H9 (cell line): ENCODE data around the gene EGFR. TPM values are rescaled to one million over a fixed set of nuclear protein-coding genes. Genes with fewer than 3 reads are reported as not detected.

Experiments used
- DNase-seq: peaks from one replicate; pipeline ENCODE4 v3.0.0-alpha.2; 2017
- H2AFZ ChIP-seq: one replicate; pipeline ENCODE4 v1.6.1; 2013; ENCODE audit warnings: mild to moderate bottlenecking, low read length, control low read depth, moderate library complexity
- H2AK5ac ChIP-seq: 2 replicates; pipeline ENCODE4 v1.6.1; 2013; ENCODE audit warnings: low read length, control low read depth, mixed read lengths; ENCODE audit not compliant: insufficient read length
- H2BK120ac ChIP-seq: one replicate; pipeline ENCODE4 v1.6.1; 2013; ENCODE audit warnings: low read depth, mild to moderate bottlenecking, low read length, control low read depth, inconsistent platforms; ENCODE audit not compliant: poor library complexity, severe bottlenecking
- H2BK12ac ChIP-seq: 2 replicates; pipeline ENCODE4 v1.6.1; 2013; ENCODE audit warnings: low read length, control low read depth, mixed read lengths, low read depth; ENCODE audit not compliant: insufficient read length
- H2BK15ac ChIP-seq: 2 replicates; pipeline ENCODE4 v1.6.1; 2013; ENCODE audit warnings: low read depth, low read length, control low read depth
- H2BK20ac ChIP-seq: one replicate; pipeline ENCODE4 v1.6.1; 2013; ENCODE audit warnings: low read depth, mild to moderate bottlenecking, low read length, control low read depth, inconsistent platforms; ENCODE audit not compliant: poor library complexity, severe bottlenecking
- H2BK5ac ChIP-seq: 2 replicates; pipeline ENCODE4 v1.6.1; 2013; ENCODE audit warnings: low read length, control low read depth, mixed read lengths; ENCODE audit not compliant: insufficient read length
- H3K14ac ChIP-seq: 2 replicates; pipeline ENCODE4 v1.6.1; 2013; ENCODE audit warnings: low read length, control low read depth; ENCODE audit not compliant: insufficient read depth
- H3K18ac ChIP-seq: 2 replicates; pipeline ENCODE4 v1.6.1; 2013; ENCODE audit warnings: low read depth, mild to moderate bottlenecking, mixed read lengths, low read length, control low read depth; ENCODE audit not compliant: insufficient read length
- H3K23ac ChIP-seq: 2 replicates; pipeline ENCODE4 v1.6.1; 2013; ENCODE audit warnings: low read length, control low read depth, mixed read lengths, low read depth; ENCODE audit not compliant: insufficient read length
- H3K23me2 ChIP-seq: 2 replicates; pipeline ENCODE4 v1.6.1; 2013; ENCODE audit warnings: low read depth, mild to moderate bottlenecking, mixed read lengths, low read length, control low read depth; ENCODE audit not compliant: insufficient read length, poor library complexity, severe bottlenecking
- H3K27ac ChIP-seq: 2 replicates; pipeline ENCODE4 v1.5.1; 2013; ENCODE audit warnings: low read length, control low read depth, mixed read lengths, low read depth; ENCODE audit not compliant: insufficient read length
- H3K27me3 ChIP-seq: 2 replicates; pipeline ENCODE4 v1.6.1; 2013; ENCODE audit warnings: low read length, control low read depth, inconsistent platforms; ENCODE audit not compliant: insufficient read depth
- H3K4ac ChIP-seq: 2 replicates; pipeline ENCODE4 v1.6.1; 2013; ENCODE audit warnings: low read depth, mild to moderate bottlenecking, control low read depth, inconsistent platforms, low read length, moderate library complexity
- H3K4me1 ChIP-seq: 2 replicates; pipeline ENCODE4 v1.6.1; 2013; ENCODE audit warnings: low read length, control low read depth, inconsistent platforms; ENCODE audit not compliant: insufficient read depth
- H3K4me2 ChIP-seq: 2 replicates; pipeline ENCODE4 v1.6.1; 2013; ENCODE audit warnings: low read length, control low read depth, mixed read lengths; ENCODE audit not compliant: insufficient read length, insufficient read depth
- H3K56ac ChIP-seq: 2 replicates; pipeline ENCODE4 v1.6.1; 2013; ENCODE audit warnings: low read depth, mild to moderate bottlenecking, mixed read lengths, low read length, control low read depth; ENCODE audit not compliant: insufficient read length
- H3K79me1 ChIP-seq: 2 replicates; pipeline ENCODE4 v1.6.1; 2013; ENCODE audit warnings: low read depth, mild to moderate bottlenecking, moderate library complexity, low read length, control low read depth, inconsistent platforms; ENCODE audit not compliant: insufficient read depth, poor library complexity, severe bottlenecking
- H3K79me2 ChIP-seq: 2 replicates; pipeline ENCODE4 v1.6.1; 2013; ENCODE audit warnings: low read length, control low read depth, inconsistent platforms; ENCODE audit not compliant: insufficient read depth
- H3K9ac ChIP-seq: 2 replicates; pipeline ENCODE4 v1.6.1; 2013; ENCODE audit warnings: low read length, control low read depth, mixed read lengths; ENCODE audit not compliant: insufficient read length; ENCODE audit errors: extremely low read depth
- H3K9me3 ChIP-seq: one replicate; pipeline ENCODE4 v1.6.1; 2013; ENCODE audit warnings: low read depth, low read length, inconsistent platforms; ENCODE audit not compliant: control insufficient read depth
- H3T11ph ChIP-seq: one replicate; pipeline ENCODE4 v1.6.1; 2013; ENCODE audit warnings: mild to moderate bottlenecking, low read length, control low read depth, inconsistent platforms
- H4K20me1 ChIP-seq: one replicate; pipeline ENCODE4 v1.6.1; 2013; ENCODE audit not compliant: control insufficient read depth, insufficient read length, insufficient read depth
- H4K5ac ChIP-seq: 2 replicates; pipeline ENCODE4 v1.6.1; 2013; ENCODE audit warnings: low read depth, mild to moderate bottlenecking, mixed read lengths, low read length, control low read depth; ENCODE audit not compliant: insufficient read length
- H4K8ac ChIP-seq: replicated peaks from 2 replicates; pipeline ENCODE4 v1.6.1; 2013; ENCODE audit warnings: low read length, control low read depth, mixed read lengths, low read depth; ENCODE audit not compliant: insufficient read length
- H4K91ac ChIP-seq: 2 replicates; pipeline ENCODE4 v1.6.1; 2013; ENCODE audit warnings: low read depth, mild to moderate bottlenecking, moderate library complexity, mixed read lengths, low read length, control low read depth; ENCODE audit not compliant: insufficient read length
- H3K27ac Mint-ChIP-seq, 3 experiments: 2 replicates in 2 of 3; 3 replicates in 1 of 3; pipeline ENCODE4 v1.8.0; 2020 to 2021; ENCODE audit warnings: mixed read lengths in 3 of 3, mild to moderate bottlenecking in 1 of 3, moderate library complexity in 1 of 3
- H3K27me3 Mint-ChIP-seq: 2 replicates; pipeline ENCODE4 v1.8.0; 2021; ENCODE audit warnings: low read depth, mild to moderate bottlenecking, moderate library complexity, mixed read lengths
- H3K36me3 Mint-ChIP-seq, 3 experiments: 2 replicates in 2 of 3; 3 replicates in 1 of 3; pipeline ENCODE4 v1.8.0; 2020 to 2021; ENCODE audit warnings: low read depth in 3 of 3, mixed read lengths in 3 of 3; ENCODE audit not compliant: insufficient read depth in 1 of 3
- H3K4me1 Mint-ChIP-seq, 2 experiments: 2 replicates each; pipeline ENCODE4 v1.8.0; 2020; ENCODE audit warnings: mixed read lengths in 2 of 2
- H3K4me3 Mint-ChIP-seq, 2 experiments: 2 replicates in 1 of 2; 3 replicates in 1 of 2; pipeline ENCODE4 v1.8.0; 2020 to 2021; ENCODE audit warnings: mild to moderate bottlenecking in 2 of 2, mixed read lengths in 2 of 2, moderate library complexity in 1 of 2
- H3K9me3 Mint-ChIP-seq, 2 experiments: 2 replicates in 1 of 2; 3 replicates in 1 of 2; pipeline ENCODE4 v1.8.0; 2020; ENCODE audit warnings: mild to moderate bottlenecking in 2 of 2, mixed read lengths in 2 of 2, moderate library complexity in 1 of 2
- WGBS: extraction: QIAGEN DNeasy Blood & Tissue Kit; methylation state at CpG from one replicate; pipeline ENCODE4 v1.1.7; 2013; ENCODE audit warnings: missing lambda C conversion rate, low lambda C conversion rate, mixed read lengths; ENCODE audit not compliant: insufficient read length; ENCODE audit errors: extremely low coverage; 5-methylcytosine and 5-hydroxymethylcytosine counted together
- total RNA-seq: library from RNA; stranded (reverse); gene quantifications from 2 replicates; pipeline ENCODE4 v1.2.1, GENCODE V29; 2021
- TF ChIP-seq, protein P1 (sequence below): fragments of 200-600 bp; sonication (generic); conservative IDR thresholded peaks from 3 replicates; pipeline ENCODE4 v1.8.0; 2021; ENCODE audit warnings: antibody characterized with exemption, mild to moderate bottlenecking

EGFR gene
- total RNA-seq, 1 experiment from 2014 or later: 3.3 TPM

DNA sequence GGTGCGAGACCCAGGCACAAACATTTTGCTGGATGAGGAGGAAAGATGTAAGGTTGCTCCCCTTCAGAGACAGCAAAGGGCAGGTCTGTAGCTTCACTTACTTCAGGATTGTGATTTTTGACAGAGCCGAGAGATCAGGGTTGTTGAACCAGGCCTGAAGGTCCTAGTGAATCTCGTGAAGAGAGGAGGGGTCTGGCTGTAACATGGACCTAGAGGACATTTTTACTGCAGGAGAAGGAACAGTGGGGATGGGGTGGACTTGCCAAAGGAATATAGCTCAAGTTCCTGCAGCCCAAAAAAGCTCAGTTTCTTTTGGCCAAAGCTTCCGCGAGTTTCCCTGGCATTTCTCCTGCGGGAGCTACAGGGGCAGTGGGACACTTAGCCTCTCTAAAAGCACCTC, 976 bp upstream of the EGFR start:
- H4K20me1 ChIP-seq: no peaks in the 10 kb centered on the region
- Mint-ChIP-seq H3K4me3 (peak overlapping the region; percentile 33 to 38), H3K9me3 (no peaks in the 10 kb centered on the region), H3K27me3 (peaks cover 76% of the 10 kb centered on the region), H3K27ac (no peak overlapping the region), H3K36me3 (no peaks in the 10 kb centered on the region), H3K4me1 (peaks cover 0 to 3% of the 10 kb centered on the region in 2 experiments; a peak in 1 of 4 replicates)
- H3K79me1 ChIP-seq: no peaks in the 10 kb centered on the region
- H3K4me1 ChIP-seq: no peaks in the 10 kb centered on the region
- H2AK5ac ChIP-seq: no peak overlapping the region
- no peak overlapping the region for H3K18ac ChIP-seq
- no peak overlapping the region for H2BK15ac ChIP-seq
- H4K91ac ChIP-seq: no peak overlapping the region
- no peak overlapping the region for H2BK5ac ChIP-seq
- H2BK20ac ChIP-seq: no peak overlapping the region
- no peak for DNase-seq
- whole genome bisulfite sequencing: no CpG with 5 or more reads among the region's 6 CpGs
- no peak overlapping the region for H2AFZ ChIP-seq
- H3K56ac ChIP-seq: no peak overlapping the region
- no peak overlapping the region for H3K4ac ChIP-seq
- no peak overlapping the region for H3K14ac ChIP-seq
- no peak overlapping the region for H3T11ph ChIP-seq
- peaks cover 10% of the 10 kb centered on the region for H3K23me2 ChIP-seq
- H2BK12ac ChIP-seq: no peak overlapping the region
- H3K9ac ChIP-seq: no peak overlapping the region
- H3K27ac ChIP-seq: no peak overlapping the region
- no peak overlapping the region for H4K8ac ChIP-seq
- H4K5ac ChIP-seq: no peak overlapping the region
- H3K9me3 ChIP-seq: no peaks in the 10 kb centered on the region
- no peak overlapping the region for H3K23ac ChIP-seq
- H3K4me2 ChIP-seq: no peak overlapping the region
- H3K27me3 ChIP-seq: peaks cover 27% of the 10 kb centered on the region
- TF ChIP-seq, protein P1, sequence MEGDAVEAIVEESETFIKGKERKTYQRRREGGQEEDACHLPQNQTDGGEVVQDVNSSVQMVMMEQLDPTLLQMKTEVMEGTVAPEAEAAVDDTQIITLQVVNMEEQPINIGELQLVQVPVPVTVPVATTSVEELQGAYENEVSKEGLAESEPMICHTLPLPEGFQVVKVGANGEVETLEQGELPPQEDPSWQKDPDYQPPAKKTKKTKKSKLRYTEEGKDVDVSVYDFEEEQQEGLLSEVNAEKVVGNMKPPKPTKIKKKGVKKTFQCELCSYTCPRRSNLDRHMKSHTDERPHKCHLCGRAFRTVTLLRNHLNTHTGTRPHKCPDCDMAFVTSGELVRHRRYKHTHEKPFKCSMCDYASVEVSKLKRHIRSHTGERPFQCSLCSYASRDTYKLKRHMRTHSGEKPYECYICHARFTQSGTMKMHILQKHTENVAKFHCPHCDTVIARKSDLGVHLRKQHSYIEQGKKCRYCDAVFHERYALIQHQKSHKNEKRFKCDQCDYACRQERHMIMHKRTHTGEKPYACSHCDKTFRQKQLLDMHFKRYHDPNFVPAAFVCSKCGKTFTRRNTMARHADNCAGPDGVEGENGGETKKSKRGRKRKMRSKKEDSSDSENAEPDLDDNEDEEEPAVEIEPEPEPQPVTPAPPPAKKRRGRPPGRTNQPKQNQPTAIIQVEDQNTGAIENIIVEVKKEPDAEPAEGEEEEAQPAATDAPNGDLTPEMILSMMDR: no peak
- no peak overlapping the region for H2BK120ac ChIP-seq
- no peaks in the 10 kb centered on the region for H3K79me2 ChIP-seq
